Measurements from ENCODE around the gene ABRAXAS1. TPM values are rescaled to one million over a fixed set of nuclear protein-coding genes. Genes with fewer than 3 reads are reported as not detected.

The ABRAXAS1 gene
- total and polyA plus RNA-seq, 2 of the 4 experiments (the other 2 are of a cell fraction), result 4.1 to 8.4 TPM

GRCh38 chr4:83490876-83491450, 6.1 kb upstream of the ABRAXAS1 start:
- no peak overlapping the region for H3K56ac ChIP-seq (ENCODE audit: extremely low read depth, insufficient read depth, low read length)
- no peaks in the 10 kb centered on the region for H4K20me1 ChIP-seq (ENCODE audit: insufficient read depth, low read length)
- WGBS, 2 experiments (ENCODE audit: extremely low coverage in 2 of 2, insufficient read length in 1 of 2), result no CpG with 5 or more reads among the region's 1 CpG
- in situ Hi-C loops (cut with MboI; ENCODE audit: low sequenced_read_pairs), result no loop called here
- no peak overlapping the region for H2BK20ac ChIP-seq (ENCODE audit: low read depth, low read length)
- TF ChIP-seq MAFK (IDR thresholded peaks at IDR 0.05; ENCODE audit: low read depth, low read length), result no peak
- TF ChIP-seq RCOR1 (IDR thresholded peaks at IDR 0.05; ENCODE audit: insufficient replicate concordance, low read length), result no peak
- TF ChIP-seq, protein P1, sequence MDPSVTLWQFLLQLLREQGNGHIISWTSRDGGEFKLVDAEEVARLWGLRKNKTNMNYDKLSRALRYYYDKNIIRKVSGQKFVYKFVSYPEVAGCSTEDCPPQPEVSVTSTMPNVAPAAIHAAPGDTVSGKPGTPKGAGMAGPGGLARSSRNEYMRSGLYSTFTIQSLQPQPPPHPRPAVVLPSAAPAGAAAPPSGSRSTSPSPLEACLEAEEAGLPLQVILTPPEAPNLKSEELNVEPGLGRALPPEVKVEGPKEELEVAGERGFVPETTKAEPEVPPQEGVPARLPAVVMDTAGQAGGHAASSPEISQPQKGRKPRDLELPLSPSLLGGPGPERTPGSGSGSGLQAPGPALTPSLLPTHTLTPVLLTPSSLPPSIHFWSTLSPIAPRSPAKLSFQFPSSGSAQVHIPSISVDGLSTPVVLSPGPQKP (IDR thresholded peaks at IDR 0.05; ENCODE audit: borderline replicate concordance, low read depth, low read length), result no peak
- no peak for TF ChIP-seq RFX5 (IDR thresholded peaks at IDR 0.05; ENCODE audit: low read depth, low read length)
- TF ChIP-seq, protein P2, sequence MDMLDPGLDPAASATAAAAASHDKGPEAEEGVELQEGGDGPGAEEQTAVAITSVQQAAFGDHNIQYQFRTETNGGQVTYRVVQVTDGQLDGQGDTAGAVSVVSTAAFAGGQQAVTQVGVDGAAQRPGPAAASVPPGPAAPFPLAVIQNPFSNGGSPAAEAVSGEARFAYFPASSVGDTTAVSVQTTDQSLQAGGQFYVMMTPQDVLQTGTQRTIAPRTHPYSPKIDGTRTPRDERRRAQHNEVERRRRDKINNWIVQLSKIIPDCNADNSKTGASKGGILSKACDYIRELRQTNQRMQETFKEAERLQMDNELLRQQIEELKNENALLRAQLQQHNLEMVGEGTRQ (IDR thresholded peaks at IDR 0.05; ENCODE audit: low read depth, low read length), result no peak
- TF ChIP-seq SMC3 (IDR thresholded peaks at IDR 0.05; ENCODE audit: low read depth, low read length), result peak; percentile 53
- no peak for TF ChIP-seq MXI1 (IDR thresholded peaks at IDR 0.05; ENCODE audit: borderline replicate concordance, low read depth, low read length)
- TF ChIP-seq BHLHE40 (IDR thresholded peaks at IDR 0.05; ENCODE audit: low read depth, low read length), result no peak
- TF ChIP-seq RAD21 (IDR thresholded peaks at IDR 0.05; ENCODE audit: low read length), result peak; percentile 48
- no peak for TF ChIP-seq FOS (IDR thresholded peaks at IDR 0.05; ENCODE audit: low read depth, low read length)
- no peak for TF ChIP-seq NFE2L2 (IDR thresholded peaks at IDR 0.05; ENCODE audit: low read depth, low read length)
- TF ChIP-seq MAZ (IDR thresholded peaks at IDR 0.05; ENCODE audit: borderline replicate concordance, low read depth, low read length), result no peak
- TF ChIP-seq CHD1 (IDR thresholded peaks at IDR 0.05; ENCODE audit: low read depth, low read length), result no peak
- TF ChIP-seq POLR2A (IDR thresholded peaks at IDR 0.05; ENCODE audit: low read depth, low read length), result no peak
- TF ChIP-seq, protein P3, sequence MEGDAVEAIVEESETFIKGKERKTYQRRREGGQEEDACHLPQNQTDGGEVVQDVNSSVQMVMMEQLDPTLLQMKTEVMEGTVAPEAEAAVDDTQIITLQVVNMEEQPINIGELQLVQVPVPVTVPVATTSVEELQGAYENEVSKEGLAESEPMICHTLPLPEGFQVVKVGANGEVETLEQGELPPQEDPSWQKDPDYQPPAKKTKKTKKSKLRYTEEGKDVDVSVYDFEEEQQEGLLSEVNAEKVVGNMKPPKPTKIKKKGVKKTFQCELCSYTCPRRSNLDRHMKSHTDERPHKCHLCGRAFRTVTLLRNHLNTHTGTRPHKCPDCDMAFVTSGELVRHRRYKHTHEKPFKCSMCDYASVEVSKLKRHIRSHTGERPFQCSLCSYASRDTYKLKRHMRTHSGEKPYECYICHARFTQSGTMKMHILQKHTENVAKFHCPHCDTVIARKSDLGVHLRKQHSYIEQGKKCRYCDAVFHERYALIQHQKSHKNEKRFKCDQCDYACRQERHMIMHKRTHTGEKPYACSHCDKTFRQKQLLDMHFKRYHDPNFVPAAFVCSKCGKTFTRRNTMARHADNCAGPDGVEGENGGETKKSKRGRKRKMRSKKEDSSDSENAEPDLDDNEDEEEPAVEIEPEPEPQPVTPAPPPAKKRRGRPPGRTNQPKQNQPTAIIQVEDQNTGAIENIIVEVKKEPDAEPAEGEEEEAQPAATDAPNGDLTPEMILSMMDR (conservative IDR thresholded peaks at IDR 0.05; ENCODE audit: low read depth, low read length), result peak; percentile 65
- TF ChIP-seq CEBPB (IDR thresholded peaks at IDR 0.05; ENCODE audit: low read depth, low read length), result no peak
- no peak overlapping the region for H2AK5ac ChIP-seq (ENCODE audit: low read depth, low read length)
- H3K27ac ChIP-seq (ENCODE audit: insufficient read depth, low read length), result no peak overlapping the region
- no peak overlapping the region for H3K4me2 ChIP-seq (ENCODE audit: low read depth, low read length)
- DNase-seq, result peak; percentile 18
- no peaks in the 10 kb centered on the region for H3K9me3 ChIP-seq (ENCODE audit: control insufficient read depth, insufficient read depth, low read length)
- H3K27me3 ChIP-seq (ENCODE audit: control insufficient read depth, insufficient read depth, low read length), result no peaks in the 10 kb centered on the region
- H2BK120ac ChIP-seq (ENCODE audit: low read depth, low read length), result no peak overlapping the region
- H4K91ac ChIP-seq (ENCODE audit: insufficient read depth, low read depth, low read length), result no peak overlapping the region
- H3K36me3 ChIP-seq (ENCODE audit: control insufficient read depth, insufficient read depth, low read length), result no peaks in the 10 kb centered on the region
- no peak overlapping the region for H4K8ac ChIP-seq (ENCODE audit: low read depth in 2 of 2, low read length in 2 of 2)
- BruUV-seq (replicated peaks), result no TSS peak
- H2BK5ac ChIP-seq (ENCODE audit: low read depth, low read length, poor library complexity, severe bottlenecking), result no peak overlapping the region
- intact Hi-C loops (cut with micrococcal nuclease), result loop anchor here (2.0 kb wide), 1 partner anchor 150 kb away; no protein-coding TSS in a partner anchor
- H3K4me1 ChIP-seq (ENCODE audit: control insufficient read depth, insufficient read depth, low read length), result no peaks in the 10 kb centered on the region
- dilution Hi-C loops (cut with HindIII; ENCODE audit: low sequenced_read_pairs, unreplicated experiment), result no loop called here
- H2AK9ac ChIP-seq (replicated peaks; ENCODE audit: low read depth, low read length, poor library complexity), result no peak overlapping the region
- no peak overlapping the region for H3K9ac ChIP-seq (ENCODE audit: low read depth, low read length)
- H3K9me1 ChIP-seq (ENCODE audit: insufficient read depth, low read length), result no peaks in the 10 kb centered on the region
- ATAC-seq (ENCODE audit: low read depth), result peak; percentile 79
- no peak overlapping the region for H3K4me3 ChIP-seq (ENCODE audit: insufficient read depth, low read depth, low read length)
- H3K79me1 ChIP-seq (ENCODE audit: low read depth in 1 of 2, low read length in 2 of 2), result no peaks in the 10 kb centered on the region
- no peak overlapping the region for H3K14ac ChIP-seq (replicated peaks; ENCODE audit: low read depth, low read length)
- no peak overlapping the region for H3K4ac ChIP-seq (ENCODE audit: low read depth, low read length)
- POLR2A ChIA-PET (ENCODE audit: unreplicated experiment), result no interaction called here
- H2AFZ ChIP-seq (replicated peaks; ENCODE audit: low read length, poor library complexity), result no peak overlapping the region
- H2BK15ac ChIP-seq (ENCODE audit: low read depth, low read length), result no peak overlapping the region
- H3K23ac ChIP-seq (ENCODE audit: low read depth, low read length), result no peak overlapping the region
- H3K18ac ChIP-seq (ENCODE audit: low read depth, low read length), result no peak overlapping the region
- H4K5ac ChIP-seq (ENCODE audit: low read depth, low read length), result no peak overlapping the region
- CTCF ChIA-PET, result interaction anchor here (0.6 to 1.3 kb wide), 4 partner anchors 140 to 154 kb away, joined by 3 to 6 read pairs (median 4); no protein-coding TSS in a partner anchor
